HUES6 (cell line): ENCODE data around the gene E2F2.

ENCODE experiments used
- H3K27ac ChIP-seq: 2 replicates; pipeline ENCODE4 v1.7.0; 2013; ENCODE audit warnings: low read depth, mild to moderate bottlenecking, low read length, inconsistent platforms
- H3K27me3 ChIP-seq: 2 replicates; pipeline ENCODE4 v1.6.1; 2013; ENCODE audit warnings: low read length; ENCODE audit not compliant: control insufficient read depth, insufficient read depth
- H3K36me3 ChIP-seq: 2 replicates; pipeline ENCODE4 v1.6.1; 2013; ENCODE audit warnings: low read length; ENCODE audit not compliant: control insufficient read depth, insufficient read depth
- H3K4me1 ChIP-seq: 2 replicates; pipeline ENCODE4 v1.6.1; 2013; ENCODE audit warnings: low read length; ENCODE audit not compliant: control insufficient read depth, insufficient read depth
- H3K4me3 ChIP-seq: 2 replicates; pipeline ENCODE4 v1.5.1; 2013; ENCODE audit warnings: low read depth, low read length
- H3K9ac ChIP-seq: one replicate; pipeline ENCODE4 v1.6.1; 2013; ENCODE audit warnings: mild to moderate bottlenecking, low read length
- H3K9me3 ChIP-seq: 2 replicates; pipeline ENCODE4 v1.6.1; 2013; ENCODE audit warnings: low read depth, low read length; ENCODE audit not compliant: control insufficient read depth, insufficient read depth

Gene E2F2

GRCh38 chr1:23570001-23570691 is 39.1 kb upstream of the E2F2 start:
- Histone ChIP-seq H3K4me1 (peaks cover 20% of the 10 kb centered on the region), H3K36me3 (no peaks in the 10 kb centered on the region), H3K27me3 (peaks cover 4% of the 10 kb centered on the region; the same call in 1 of the 2 replicates), H3K27ac (no peak overlapping the region), H3K9me3 (peaks cover 3% of the 10 kb centered on the region; the same call in 1 of the 2 replicates), H3K9ac (no peak overlapping the region), H3K4me3 (no peak overlapping the region)

GRCh38 chr1:23568608-23569383 is 37.8 kb upstream of the E2F2 start:
- peak overlapping the region; percentile 84 for H3K9ac ChIP-seq

GRCh38 chr1:23567996-23568607 is 37.1 kb upstream of the E2F2 start:
- no peaks in the 10 kb centered on the region for H3K9me3 ChIP-seq
- H3K27ac ChIP-seq = peak overlapping the region; percentile 57; the same call in 1 of the 2 replicates
- H3K4me1 ChIP-seq = peaks cover 36% of the 10 kb centered on the region
- peak overlapping the region; percentile 56 for H3K4me3 ChIP-seq
- H3K27me3 ChIP-seq = peaks cover 4% of the 10 kb centered on the region; the same call in 1 of the 2 replicates
- peak overlapping the region; percentile 84 for H3K9ac ChIP-seq
- H3K36me3 ChIP-seq = no peaks in the 10 kb centered on the region

More at GRCh38 chr1:23568608-23569383, 37.8 kb upstream of the E2F2 start:
- Histone ChIP-seq H3K4me3 (peak overlapping the region; percentile 56), H3K27ac (peak overlapping the region; percentile 57; the same call in 1 of the 2 replicates), H3K4me1 (peaks cover 31% of the 10 kb centered on the region), H3K36me3 (no peaks in the 10 kb centered on the region), H3K27me3 (peaks cover 4% of the 10 kb centered on the region; the same call in 1 of the 2 replicates), H3K9me3 (no peaks in the 10 kb centered on the region)

- Histone ChIP-seq H3K27ac (no peak overlapping the region; the same call in 1 of the 2 replicates), H3K4me1 (peaks cover 40% of the 10 kb centered on the region), H3K27me3 (peaks cover 4% of the 10 kb centered on the region; the same call in 1 of the 2 replicates), H3K9me3 (no peaks in the 10 kb centered on the region), H3K9ac (peak overlapping the region; percentile 83), H3K36me3 (no peaks in the 10 kb centered on the region), H3K4me3 (peak overlapping the region; percentile 56)
Observed at GRCh38 chr1:23567629-23567995, 36.6 kb upstream of the E2F2 start.

- Histone ChIP-seq H3K9me3 (no peaks in the 10 kb centered on the region), H3K9ac (no peak overlapping the region), H3K27ac (no peak overlapping the region), H3K4me3 (no peak overlapping the region), H3K36me3 (no peaks in the 10 kb centered on the region), H3K4me1 (peaks cover 49% of the 10 kb centered on the region), H3K27me3 (peaks cover 4% of the 10 kb centered on the region; the same call in 1 of the 2 replicates)
Observed at GRCh38 chr1:23566304-23566703, 35.3 kb upstream of the E2F2 start.

- Histone ChIP-seq H3K4me3 (no peak overlapping the region), H3K27me3 (peaks cover 4% of the 10 kb centered on the region; the same call in 1 of the 2 replicates), H3K36me3 (no peaks in the 10 kb centered on the region), H3K27ac (no peak overlapping the region), H3K9me3 (no peaks in the 10 kb centered on the region), H3K9ac (no peak overlapping the region), H3K4me1 (peaks cover 54% of the 10 kb centered on the region)
Observed at GRCh38 chr1:23565776-23566175, 34.7 kb upstream of the E2F2 start.

- peaks cover 4% of the 10 kb centered on the region; the same call in 1 of the 2 replicates for H3K27me3 ChIP-seq
- no peaks in the 10 kb centered on the region for H3K9me3 ChIP-seq
- H3K9ac ChIP-seq = peak overlapping the region; percentile 25
- H3K27ac ChIP-seq = no peak overlapping the region; the same call in 1 of the 2 replicates
- H3K36me3 ChIP-seq = no peaks in the 10 kb centered on the region
- no peak overlapping the region for H3K4me3 ChIP-seq
- peaks cover 64% of the 10 kb centered on the region for H3K4me1 ChIP-seq
Observed at GRCh38 chr1:23564529-23565122, 33.6 kb upstream of the E2F2 start.

GRCh38 chr1:23563755-23564374 is 32.8 kb upstream of the E2F2 start:
- Histone ChIP-seq H3K27ac (no peak overlapping the region; the same call in 1 of the 2 replicates), H3K36me3 (no peaks in the 10 kb centered on the region; the same call in 1 of the 2 replicates), H3K9ac (no peak overlapping the region), H3K27me3 (peaks cover 4% of the 10 kb centered on the region; the same call in 1 of the 2 replicates), H3K4me1 (peaks cover 56% of the 10 kb centered on the region), H3K4me3 (no peak overlapping the region), H3K9me3 (no peaks in the 10 kb centered on the region)

- Histone ChIP-seq H3K36me3 (peaks cover 9% of the 10 kb centered on the region), H3K27me3 (peaks cover 6% of the 10 kb centered on the region; the same call in 1 of the 2 replicates), H3K9me3 (no peaks in the 10 kb centered on the region), H3K4me3 (no peak overlapping the region), H3K27ac (peak overlapping the region; percentile 95; the same call in 1 of the 2 replicates), H3K4me1 (peaks cover 51% of the 10 kb centered on the region), H3K9ac (no peak overlapping the region)
Observed at GRCh38 chr1:23563003-23563402, 32.0 kb upstream of the E2F2 start.
